Measurements from ENCODE around the gene PARP8.

DNA sequence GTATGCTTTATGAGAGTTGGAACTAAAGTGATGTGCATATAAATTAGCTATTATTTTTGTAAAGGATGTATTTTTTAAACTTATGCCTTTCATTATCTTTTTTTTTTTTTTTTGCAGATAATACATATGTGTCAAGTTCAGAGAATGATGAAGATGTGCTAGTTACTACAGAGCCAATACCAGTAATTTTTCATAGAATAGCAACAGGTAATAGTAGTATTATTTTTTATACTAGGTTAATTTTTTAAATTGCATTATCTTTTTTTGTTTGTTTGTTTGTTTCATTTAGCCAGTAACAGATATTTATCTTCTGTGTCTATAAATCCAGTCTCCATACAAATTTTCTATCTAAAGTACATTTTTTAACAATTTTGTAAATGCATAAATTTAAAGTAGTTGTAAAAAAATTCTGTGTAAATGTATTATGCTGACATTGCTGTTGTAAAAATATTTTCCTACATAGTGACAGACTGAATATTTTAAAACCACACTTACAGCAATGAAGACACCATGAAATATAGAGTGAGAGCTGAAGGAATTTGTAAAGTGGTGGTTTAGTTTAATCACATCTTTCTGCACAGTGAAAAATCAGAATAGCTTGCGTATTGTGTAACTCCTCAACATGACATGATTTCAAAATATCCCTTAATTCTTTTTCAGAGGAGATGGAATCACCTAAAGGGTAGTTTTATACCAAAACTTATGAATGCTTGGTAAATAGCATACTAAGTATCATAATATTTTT, 93.3 kb downstream of the PARP8 start:
- TF ChIP-seq, protein P1, sequence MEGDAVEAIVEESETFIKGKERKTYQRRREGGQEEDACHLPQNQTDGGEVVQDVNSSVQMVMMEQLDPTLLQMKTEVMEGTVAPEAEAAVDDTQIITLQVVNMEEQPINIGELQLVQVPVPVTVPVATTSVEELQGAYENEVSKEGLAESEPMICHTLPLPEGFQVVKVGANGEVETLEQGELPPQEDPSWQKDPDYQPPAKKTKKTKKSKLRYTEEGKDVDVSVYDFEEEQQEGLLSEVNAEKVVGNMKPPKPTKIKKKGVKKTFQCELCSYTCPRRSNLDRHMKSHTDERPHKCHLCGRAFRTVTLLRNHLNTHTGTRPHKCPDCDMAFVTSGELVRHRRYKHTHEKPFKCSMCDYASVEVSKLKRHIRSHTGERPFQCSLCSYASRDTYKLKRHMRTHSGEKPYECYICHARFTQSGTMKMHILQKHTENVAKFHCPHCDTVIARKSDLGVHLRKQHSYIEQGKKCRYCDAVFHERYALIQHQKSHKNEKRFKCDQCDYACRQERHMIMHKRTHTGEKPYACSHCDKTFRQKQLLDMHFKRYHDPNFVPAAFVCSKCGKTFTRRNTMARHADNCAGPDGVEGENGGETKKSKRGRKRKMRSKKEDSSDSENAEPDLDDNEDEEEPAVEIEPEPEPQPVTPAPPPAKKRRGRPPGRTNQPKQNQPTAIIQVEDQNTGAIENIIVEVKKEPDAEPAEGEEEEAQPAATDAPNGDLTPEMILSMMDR (IDR thresholded peaks at IDR 0.05) = no peak
- no peak for TF ChIP-seq POLR2A (IDR thresholded peaks at IDR 0.05)
- TF ChIP-seq POLR2AphosphoS5 (IDR thresholded peaks at IDR 0.05) = no peak
